OCI-M1 (cell line): ENCODE measurements around the gene BAHD1.

Source experiments
- DNase-seq: peaks from one replicate; lab custom pipeline; 2025; lab: John Stamatoyannopoulos, UW

BAHD1 gene

DNA sequence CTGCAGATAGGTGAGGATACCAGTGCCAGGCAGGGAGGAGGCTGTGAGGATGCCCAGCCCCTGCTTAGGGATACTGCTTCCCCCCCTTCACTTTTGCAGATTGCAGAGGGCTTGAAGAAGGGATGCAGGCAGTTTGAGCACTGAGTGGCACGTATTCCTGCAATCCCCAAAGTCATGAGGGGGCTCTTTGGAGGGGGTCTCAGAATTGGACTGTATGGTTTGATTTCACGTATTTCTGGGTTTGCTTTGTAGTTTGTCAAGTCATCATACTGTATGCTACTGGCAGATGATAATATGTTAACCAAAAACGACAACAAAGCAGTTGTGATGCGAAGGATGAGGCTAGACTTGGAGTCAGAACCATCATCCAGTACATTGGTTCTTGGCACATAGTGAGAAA, 58.1 kb downstream of the BAHD1 start:
- DNase-seq = no peak

DNA sequence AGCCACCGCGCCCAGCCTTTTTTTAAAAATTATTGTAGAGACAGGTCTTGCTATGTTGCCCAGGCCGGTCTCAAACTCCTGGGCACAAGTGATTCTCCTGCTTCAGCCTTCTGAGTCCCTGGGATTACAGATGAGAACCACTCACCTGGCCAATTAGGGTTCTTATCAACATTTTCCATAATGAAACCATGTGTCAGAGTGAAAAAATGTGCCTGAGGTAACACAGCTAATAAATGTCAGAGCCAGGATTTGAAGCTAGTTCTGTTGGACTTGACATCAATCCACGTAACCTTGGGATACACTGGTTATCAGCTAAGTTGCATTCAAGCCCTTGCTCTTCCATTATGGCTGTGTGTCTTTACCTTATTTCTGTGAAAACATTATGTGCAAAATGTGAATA, 59.2 kb downstream of the BAHD1 start:
- DNase-seq = no peak

DNA sequence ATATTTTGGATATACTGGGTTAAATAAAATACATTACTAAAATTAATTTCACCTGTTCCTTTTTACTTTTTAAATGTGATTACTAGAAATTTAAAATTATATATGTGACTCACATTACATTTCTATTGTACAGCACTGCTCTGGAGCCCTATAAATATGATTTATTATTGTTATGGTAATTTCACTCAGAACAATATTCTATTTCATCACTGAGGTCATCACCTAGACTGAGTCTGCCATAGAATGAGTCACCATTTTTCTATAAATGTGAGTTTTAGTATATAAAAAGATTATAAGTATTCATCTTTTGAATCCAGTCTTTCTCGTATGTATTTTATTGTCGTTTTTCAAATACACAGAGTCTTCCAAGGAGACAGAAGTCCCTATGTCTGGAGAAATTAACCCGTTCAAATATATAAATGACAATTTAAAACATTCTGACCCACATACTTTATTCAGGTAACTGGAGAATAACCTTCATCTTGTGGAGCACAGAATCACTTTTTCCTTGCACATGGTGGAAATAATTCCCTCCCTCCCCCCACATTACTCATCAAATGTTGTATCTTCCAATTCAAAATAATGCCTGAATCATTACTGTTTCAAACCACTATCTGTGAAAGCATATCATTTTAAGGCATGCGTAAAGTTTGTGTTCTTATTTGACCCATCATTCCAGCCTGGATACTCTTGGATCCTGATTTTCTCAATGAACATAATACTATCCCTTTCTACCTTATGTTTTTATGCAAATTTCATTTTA, 60.0 kb downstream of the BAHD1 start:
- DNase-seq = no peak

DNA sequence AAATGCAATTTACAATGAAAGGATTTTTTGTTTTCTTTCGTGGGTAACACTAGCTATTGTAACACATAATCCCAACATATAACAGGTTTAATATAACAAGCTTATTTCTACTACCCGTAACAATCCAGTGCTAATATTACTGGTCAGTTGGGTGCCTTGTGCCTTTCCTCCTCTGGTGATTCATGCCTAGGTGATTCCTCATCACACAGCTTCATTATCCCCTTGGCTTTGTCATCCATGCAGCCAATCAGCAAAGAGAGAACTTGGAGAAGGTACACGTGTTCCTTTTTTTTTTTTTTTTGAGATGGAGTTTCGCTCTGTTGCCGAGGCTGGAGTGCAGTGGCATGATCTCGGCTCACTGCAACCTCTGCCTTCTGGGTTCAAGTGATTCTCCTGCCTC, 60.7 kb downstream of the BAHD1 start:
- no peak for DNase-seq

DNA sequence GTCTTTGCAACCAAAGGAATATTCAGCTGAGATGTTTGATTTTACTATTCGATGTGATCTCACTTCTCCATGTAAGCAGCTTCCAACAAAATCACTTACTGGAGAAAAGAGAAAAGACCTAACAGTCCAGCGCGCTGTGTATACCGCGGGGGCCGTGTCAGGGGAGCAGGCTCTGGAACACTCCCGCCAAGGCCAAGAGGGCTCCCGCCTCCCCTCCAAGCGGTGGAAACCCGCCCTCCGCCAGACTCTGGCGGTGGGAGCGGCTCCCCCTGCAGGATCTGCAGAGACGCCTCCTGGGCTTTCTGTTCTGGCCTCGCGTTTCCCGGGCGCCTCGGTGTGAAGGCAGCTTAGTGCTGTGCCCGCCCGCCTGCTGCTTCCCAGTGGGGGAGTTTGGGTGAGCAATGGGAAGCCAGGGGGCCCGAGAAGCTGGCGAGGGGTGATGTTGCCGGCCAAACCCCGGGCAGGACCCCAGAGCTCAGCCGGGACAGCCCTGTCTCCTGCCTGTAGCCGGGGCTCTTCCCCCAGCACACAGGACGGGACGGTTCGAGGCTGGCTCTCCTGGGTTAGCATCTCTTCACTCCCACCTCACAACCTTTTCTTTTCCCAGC, 66.3 kb downstream of the BAHD1 start:
- DNase-seq = peak; percentile 90

DNA sequence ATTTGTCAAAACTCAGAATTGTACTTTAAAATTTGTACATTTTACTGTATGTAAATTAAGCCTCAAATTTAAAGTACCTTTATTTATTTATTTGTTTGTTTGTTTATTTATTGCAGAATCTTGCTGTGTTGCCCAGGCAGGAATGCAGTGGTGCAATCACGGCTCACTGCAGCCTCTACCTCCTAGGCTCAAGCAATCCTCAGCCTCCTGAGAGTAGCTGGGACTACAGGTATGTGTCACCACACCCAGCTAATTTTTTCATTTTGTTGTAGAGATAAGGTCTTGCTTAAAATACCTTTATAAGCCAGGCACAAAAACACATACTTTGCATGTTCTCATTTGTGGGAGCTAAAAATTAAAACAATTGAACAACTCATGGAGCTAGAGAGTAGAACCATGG, 67.5 kb downstream of the BAHD1 start:
- no peak for DNase-seq

DNA sequence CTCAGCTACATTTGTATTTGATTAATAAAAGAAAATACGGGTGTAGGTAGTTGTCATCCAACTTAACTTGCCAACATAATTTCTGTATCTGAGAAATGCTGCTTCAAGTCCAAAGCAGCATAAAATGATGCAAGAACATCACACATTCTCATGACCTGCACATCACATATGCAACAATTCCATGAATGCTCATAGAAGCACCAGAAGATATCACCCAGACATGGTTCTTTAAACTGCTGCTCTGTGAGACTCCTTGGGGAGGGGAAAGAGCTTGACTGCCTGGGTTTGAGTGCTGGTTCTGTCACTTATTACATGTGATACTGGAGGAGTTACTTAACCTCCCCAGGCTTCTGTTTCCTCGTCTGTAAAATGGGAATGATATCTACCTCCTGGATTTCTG, 69.4 kb downstream of the BAHD1 start:
- no peak for DNase-seq

DNA sequence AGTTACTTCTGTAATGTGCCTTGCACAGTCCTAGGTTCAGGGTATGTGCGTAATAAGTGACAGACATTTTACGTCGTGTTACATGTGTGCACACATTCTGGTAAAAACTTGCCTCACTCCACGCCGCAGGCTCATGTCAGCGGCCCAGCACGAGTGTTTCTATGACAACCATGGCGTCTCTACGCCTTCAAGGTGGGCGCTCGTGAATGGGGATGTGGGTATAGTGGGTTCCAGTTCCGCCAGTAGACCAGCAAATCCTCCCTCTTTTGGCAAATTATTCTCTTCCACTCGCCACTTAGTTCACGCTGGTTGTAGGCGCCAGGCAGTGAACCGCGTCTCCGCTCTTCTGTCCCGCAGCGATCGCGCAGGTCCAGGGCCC, 70.3 kb downstream of the BAHD1 start:
- no peak for DNase-seq

DNA sequence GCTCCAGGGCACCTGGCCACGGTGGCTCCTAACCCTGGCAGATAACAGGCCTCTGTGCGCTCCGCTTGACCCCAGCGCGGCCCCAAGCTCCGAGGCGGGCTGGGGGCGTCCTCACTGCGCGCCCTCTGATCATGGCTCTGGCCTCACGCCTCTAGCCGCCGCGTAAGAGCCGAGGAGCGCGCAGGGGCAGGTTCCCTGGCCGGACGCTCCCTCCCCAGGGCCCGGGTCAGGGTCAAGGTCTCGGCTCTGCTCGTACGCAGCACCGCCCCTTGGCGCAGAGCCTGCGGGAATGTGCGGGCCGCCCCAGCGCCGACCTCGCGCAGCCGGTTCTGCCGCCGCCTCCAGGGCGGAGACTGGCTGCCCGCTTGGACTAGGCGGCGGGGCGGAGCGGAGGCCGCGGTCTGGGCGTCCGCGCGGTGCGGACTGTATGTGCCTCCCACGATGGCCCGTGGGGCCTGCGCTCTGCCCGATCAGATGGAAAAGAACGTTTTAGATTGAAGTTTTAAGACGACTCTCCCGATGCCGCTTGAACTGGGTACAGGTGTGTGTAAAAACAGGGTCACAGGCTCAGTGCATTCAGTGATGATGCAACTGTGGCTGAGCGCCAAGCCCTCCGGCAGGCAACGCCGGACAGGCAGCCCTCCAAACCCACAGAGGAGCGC, 70.8 kb downstream of the BAHD1 start:
- DNase-seq = peak; percentile 77

DNA sequence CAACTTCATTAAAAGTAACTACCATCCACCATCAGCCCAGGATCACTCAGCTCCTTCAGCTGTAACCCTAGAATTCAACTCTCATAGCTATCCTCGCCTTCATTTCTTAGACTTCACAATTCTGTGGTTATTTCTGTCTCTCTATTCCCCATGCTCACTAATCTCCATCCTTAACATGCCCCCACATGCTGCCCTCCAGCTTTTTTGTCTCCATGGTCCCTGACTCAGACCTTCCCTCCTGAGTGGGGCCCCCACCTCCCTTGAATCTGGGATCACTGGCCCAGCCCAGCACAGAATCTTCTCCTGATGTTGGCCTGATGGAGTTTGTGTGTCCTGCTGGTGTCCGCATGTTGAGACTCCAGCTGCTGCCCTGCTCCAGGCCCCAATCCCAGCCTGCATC, 71.7 kb downstream of the BAHD1 start:
- no peak for DNase-seq

DNA sequence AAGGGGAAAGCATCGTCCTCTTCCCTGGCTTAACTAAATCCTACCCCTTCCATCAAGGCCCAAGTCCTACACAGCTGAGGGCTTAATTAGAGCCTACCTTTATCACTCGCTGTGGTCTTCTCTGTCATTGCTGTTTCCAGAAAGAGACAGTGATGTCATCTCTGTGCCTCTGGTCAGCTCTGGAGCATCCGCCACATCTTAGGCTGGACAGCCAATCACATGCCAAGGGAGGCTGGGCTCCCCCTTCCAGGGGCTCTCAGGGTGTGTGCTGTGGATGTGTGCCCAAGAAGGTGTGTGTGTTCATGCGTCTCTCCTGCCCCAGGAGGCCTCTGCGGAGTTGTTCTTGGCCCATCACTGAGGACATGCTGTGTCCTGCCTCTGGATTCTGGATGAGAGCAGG, 72.9 kb downstream of the BAHD1 start:
- DNase-seq = no peak

DNA sequence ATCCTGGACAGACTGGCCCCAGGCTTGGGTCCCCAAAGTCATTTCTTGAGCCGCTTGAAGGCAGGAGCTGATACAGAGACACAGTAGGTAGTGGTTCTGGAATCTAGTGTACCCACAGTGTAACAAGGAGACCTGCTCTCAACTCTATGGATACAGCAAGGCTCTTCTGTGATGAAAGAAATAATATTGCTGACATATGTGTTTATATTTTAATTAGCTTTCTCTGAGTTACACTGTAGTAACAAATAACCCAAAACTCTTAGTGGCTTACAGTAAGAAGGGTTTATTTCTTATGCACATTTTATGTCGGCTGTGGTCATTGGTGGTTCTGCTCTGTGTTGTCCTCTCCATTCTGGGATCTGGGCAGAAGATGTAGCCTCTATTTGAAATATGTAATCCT, 75.6 kb downstream of the BAHD1 start:
- DNase-seq = no peak
